HG02759 (cell line): Measurements from ENCODE around the gene EHBP1L1.

Experiments used
- ATAC-seq: cut with Tn5 transposase; IDR thresholded peaks from one replicate; pipeline ENCODE4 v1.9.1; 2021; ENCODE audit warnings: mild to moderate bottlenecking, moderate library complexity; ENCODE audit not compliant: unreplicated experiment

EHBP1L1 gene

DNA sequence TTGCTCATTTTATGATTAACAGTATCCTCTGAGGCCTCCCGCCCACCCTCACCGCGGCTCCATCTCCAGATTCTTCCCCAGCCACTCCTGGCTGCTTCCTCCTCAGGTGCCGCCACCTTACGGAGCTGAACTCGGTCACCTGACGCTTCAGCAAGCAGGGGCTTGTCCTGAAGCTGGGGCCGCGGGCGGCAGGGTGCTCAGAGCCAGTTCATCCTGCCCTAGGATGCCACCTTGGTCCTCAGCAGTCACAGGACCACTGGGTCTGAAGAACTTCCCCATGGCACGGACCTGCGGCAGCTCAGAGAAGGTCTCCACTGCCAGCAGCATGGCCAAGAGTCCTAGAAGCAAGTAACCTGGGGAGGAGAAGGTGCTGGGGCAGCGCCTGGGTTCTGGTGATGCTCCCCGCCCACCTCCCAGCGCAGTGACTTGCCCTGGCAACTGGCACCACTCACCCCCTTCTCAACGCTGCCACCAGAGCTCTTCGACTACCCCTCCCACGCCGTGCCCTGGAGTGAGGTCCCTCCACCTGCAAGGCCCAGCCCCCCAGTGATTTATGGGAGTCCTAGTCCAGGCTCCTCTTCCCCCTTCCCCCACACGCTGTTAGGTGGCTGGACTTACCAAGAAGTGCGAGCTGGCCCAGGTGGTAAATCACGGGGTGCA lies 17.1 kb downstream of the EHBP1L1 start:
- ATAC-seq: no peak

DNA sequence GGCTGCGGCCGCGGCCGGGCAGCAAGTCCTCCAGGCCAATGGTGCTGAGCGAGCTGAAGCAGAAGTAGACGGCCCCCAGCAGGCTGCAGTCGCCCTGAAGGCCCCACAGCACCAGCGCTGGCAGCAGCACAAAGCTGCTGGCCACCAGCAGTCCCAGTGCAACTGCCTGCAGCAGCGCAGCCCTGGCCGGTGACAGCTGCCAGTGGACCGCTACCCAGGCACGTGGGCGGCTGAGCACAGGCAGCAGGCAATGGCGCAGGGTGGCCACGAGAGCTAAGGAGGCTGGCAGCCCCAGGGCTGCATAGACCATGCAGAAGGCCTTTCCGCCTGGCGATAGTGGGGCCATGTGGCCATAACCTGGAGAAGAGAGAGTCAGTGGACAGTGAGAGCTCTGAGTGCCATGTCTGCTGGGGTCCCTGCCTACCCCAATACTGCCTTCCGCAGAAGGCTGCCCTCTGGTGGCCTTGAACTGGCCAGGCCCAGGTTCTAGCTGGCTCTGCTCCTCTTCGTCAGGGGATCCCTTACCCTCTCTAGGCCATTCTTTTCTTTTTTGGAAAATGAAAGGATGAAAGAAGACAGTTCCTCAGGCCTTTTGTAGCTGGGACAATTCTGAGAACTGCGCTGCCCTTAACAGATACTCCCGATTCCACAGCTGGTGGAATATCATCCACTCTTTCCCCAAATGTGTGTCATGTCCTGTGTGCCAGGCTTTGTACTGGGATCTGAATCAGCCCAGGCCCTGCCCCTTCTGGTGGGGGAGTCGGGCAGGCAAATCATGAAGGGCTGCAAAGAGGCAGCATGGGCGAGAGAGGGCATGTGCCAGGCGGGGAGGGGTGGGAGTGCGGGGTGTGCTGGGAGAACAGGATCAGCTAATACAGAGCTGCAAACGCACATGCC lies 17.9 kb downstream of the EHBP1L1 start:
- ATAC-seq: no peak

DNA sequence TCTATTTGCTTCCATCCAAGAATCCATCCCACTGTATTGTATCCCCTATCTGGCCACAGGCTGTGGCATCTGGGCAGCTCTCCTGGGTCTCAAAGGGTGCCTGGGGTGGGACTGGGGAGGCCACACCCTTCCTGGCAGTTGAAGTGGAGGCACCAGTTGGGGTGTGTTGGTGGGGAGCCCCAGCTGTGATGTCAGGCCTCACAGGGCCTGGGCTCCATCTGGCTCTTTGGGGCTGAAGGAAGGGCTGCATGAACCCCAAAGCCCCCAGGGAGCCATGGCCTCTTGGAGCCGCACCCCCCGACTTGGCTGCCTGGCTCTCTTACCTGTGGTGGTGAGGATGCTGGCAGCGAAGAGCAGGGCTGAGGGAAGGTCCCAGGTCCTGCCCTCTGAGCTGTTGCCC lies 19.3 kb downstream of the EHBP1L1 start:
- no peak for ATAC-seq

DNA sequence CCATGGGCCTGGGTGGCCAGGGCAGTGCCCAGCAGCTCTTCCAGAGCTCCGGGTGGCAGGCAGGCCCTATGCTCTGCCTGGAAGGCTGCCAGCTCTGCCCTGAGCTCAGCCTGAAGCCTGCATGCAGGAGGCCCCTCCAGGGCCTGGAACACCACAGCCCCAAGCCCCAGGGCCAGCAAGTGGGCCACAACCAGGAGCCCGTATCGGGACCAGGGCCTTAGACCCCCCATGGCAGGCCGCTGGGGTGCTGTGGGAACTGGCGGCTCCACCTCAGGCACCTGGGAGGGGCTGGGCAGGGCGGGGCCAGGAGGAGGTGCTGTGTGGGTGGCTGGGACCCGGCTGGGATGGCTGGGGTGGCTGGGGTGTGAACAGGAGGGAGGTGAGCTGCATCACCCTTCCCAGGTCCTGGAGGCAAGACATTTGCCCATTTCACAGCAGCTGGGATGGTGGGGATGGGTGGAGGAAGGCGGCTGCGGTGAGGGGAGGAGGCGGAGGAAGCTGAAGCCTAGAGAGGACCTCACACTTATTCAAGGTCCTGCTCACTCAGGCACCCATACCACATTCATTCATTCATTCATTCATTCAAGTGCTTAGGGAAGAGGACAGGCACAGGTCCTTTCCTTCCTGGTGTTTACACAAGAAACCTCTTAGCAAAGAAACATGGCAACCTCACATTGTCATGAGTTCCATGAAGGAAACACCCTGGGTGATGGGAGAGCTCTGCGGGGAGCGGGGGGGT lies 19.9 kb downstream of the EHBP1L1 start, which contains the start of gene KCNK7:
KCNK7 (minus strand) TSS at position 258 of the 739 bp plus-strand sequence; CDS start at position 230, 28 bp downstream.
- no peak for ATAC-seq

DNA sequence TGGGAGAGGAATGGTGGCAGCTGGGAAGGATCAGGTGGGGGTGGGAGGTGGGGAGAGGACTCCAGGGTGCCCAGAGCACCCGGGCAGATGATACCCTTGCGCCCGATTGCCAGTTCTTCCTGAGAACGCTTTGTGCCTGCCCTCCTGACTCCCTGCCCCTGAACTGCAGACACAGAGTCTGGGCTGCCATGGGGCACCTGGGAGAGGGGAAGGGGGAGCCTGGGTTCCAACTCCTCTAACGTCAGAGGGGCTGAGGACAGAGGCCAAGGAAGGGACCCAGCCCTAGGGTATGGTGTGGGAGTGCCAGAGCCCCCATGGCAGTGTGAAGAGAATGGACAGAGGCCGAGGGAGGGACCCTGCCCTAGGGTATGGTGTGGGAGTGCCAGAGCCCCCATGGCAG lies 20.7 kb downstream of the EHBP1L1 start:
- no peak for ATAC-seq

DNA sequence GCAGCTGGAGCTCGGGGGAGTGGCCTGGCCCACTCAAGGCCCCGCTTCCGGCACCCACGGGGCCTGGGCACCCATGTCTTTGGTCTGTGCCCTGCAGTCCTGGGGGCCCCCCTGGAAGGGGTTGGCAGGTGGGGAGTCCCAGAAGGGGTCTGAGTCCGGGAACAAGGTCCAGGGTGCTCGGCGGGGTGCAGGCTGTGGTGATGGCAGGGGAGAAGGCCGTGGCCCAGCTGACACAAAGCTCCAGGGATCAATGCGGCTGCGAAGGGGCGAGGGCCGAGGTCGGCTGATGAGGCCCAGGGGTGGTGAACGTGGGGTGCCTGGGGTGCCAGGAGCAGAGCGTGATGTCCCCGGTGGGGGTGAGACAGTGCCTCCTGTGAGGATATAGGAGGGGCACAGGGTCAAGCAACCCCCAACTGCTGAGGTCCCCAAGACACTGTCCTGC lies 22.4 kb downstream of the EHBP1L1 start:
- no peak for ATAC-seq

DNA sequence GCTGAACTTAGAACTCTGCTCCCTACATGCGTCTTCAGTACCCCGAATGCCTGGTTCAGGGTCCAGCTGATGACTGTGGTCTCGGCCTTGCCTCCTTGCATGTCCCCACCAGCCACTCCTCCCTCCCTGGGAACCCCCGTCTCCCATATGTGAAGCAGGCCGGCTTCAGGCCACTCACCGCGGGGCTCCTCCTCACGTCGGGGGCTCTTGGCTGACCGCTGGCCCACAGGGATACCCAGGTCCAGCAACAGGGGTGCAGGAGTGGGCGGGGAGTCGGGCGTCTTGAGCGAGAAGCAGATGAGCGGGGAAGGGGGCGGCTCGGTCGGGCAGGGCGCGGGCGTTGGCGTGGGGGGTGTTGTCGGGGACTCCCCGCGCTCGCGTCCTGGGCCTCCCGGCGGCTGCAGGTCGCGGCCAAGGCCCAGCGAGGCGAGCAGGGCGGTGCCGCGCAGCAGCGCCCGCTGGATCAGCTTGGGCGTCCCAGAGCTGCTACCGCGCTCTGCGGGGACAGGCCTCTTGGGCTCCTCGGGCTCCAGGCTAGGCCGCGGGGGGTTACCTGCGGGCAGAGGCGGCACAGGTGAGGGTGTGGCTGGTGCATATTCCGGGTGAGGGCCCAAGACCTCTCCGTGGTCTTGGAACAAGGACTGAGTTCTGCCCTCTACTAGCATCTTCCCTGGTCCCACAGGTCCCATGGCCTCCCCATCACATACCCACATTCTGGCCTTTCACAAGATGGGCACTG lies 23.5 kb downstream of the EHBP1L1 start:
- ATAC-seq: no peak

DNA sequence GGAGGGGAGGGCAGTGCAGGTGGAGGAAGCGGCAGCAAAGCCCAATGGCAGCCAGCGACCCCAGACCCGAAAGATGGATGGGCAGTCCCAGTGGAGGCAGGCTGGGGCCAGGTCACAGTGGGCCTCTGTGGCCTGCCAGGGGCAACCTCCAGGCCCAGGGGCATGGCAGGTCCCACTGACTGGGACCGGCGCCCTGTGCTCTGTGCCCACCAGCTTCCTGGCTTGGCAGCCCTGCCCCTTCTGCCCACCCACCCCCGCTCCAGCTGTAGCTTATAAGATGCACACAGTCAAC lies 24.0 kb downstream of the EHBP1L1 start:
- no peak for ATAC-seq

DNA sequence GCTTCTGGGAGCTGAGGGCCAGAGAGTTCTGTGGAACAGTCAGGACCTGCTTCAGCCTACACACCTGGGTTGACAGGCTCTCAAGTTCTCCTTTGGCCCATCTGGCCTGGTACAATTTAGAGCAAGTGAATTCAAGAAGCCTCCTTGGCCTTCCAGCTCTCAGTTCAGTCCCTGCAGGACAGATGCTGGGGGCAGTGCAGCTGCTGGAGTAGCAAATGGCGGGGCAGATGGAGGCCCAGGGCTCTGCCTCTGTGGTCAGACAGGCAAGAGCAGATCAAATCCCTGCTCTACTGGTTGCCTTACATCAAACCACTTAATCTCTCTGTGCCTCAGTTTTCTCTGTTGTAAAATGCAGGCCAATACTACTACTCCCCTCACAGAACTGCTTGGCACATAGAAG lies 28.4 kb downstream of the EHBP1L1 start:
- no peak for ATAC-seq

DNA sequence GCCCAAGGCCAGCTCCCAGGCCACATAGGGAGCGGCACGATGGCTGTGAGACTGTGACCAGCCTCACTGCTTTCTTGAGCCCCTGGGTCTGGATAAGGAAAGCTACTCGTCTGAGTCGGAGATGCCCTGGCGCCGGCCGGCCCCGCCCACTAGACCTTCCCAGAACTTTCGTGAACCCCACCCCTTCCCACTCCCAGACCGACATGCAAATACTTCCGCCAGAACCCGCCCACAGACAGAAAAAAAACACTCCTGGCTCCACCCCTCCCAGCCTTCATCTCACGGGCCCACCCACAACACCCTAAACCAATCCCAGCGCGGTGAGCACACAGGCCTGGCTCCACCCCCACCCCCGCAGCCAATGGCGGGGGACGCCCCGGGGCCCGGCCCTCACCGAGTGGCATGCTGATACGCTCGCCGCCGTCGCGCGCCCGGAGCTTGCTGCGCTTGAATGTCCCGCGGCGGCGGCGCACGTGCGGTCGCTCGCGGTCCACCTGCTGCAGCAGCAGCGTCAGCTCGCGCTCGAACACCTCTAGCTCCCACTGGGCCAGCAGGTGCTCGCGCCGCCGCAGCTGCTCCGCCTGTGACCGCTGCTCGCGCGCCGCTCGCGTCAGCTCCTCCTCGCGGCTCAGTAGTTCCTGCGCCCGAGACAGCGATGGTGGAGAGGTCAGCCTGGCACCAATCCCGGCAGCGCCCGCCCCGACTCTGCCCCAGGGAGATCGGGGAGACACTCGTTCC lies 31.2 kb downstream of the EHBP1L1 start:
- no peak for ATAC-seq

DNA sequence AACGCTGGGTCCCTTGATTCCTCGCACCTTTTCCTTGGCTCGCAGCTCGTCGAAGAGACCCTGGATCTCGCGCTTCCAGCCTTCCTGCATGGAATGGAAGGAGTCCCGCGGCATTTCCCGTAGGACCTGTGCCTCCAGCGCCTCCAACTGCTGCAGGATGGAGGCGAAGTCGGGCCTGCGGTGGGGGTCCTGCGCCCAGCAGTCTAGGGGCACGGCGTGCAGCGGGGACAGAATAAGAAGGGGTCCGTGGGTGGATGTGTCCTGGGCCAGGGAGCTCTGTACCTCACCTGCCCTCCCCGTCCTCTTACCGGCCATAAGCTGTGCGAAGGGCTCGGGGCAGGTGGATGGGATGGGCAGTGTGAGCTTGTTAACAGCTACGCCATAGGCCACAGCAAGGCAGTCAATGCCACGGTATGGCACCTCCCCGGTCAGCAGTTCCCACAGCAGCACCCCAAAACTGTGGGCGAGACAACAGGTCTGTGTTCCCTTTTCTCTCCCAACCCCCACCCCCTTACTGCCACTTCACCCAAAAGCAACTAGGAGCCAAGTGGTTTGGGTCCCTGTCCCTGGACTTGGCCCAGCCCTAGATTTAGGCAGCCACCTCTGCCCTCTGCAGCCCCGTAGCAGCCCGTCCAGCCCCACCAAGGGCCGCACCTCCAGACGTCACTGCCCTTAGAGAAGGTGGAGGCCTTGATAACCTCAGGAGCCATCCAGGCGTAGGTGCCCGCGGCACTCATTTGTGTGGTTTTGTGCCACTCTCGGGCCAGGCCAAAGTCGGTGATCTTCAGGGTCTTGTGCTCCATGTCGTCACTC lies 32.0 kb downstream of the EHBP1L1 start:
- no peak for ATAC-seq

DNA sequence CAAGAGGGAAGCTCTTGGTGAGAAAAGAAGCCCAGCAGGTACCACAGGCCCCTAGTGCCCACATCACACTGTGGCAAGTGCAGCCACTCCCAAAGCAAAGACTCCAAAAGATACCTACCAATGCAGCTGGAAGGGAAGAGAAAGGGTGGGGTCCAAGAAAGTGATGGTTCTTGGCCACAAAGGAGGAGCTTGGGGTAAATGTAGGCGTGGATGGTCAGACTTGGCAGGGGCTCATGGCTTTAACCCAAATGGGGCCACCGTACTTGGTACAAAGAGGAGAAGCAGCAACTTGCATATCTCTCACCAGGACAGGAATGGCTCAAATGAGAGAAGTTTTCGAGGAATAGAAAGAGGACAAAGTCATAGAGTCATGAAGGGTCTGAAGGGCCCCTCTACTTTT lies 33.4 kb downstream of the EHBP1L1 start:
- no peak for ATAC-seq

DNA sequence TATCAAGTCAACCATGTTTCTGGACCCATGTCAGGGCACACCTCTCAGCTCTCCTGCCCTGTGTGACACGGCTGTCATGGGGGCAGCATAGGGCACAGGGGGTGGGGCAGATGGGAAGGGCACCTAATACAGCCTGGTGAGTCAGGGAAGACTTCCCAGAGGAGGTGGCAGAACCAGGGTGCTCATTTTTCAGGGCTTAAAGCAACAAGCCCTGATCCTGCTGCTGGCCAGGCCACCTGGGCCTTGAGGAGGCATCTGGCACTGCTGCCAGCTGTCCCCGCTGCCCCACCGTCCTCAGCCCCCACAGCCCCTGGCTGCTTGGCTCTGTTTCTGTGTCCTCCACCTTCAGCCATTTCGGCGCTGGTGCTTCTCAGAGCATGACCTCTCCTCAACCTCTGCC lies 33.8 kb downstream of the EHBP1L1 start:
- no peak for ATAC-seq

DNA sequence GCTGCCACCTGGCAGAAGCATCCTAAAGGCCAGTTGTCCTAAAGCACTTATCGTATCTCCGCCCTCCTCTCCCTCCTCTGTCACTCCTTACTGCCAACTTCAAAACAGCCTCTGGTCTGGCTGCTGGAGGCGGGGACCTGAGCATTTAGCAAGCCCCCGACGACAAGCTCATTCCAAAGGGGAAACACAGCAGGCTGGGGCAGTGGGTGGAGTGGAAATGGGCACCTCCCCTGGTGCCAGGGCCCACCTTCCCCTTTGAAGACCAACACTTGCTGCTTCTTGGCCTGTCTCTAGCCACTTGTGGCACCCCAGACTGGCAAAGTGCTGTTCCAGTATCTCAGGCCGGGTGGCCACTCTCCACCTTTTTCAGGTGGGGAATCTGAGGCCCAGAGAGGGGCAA lies 34.6 kb downstream of the EHBP1L1 start:
- ATAC-seq: no peak

DNA sequence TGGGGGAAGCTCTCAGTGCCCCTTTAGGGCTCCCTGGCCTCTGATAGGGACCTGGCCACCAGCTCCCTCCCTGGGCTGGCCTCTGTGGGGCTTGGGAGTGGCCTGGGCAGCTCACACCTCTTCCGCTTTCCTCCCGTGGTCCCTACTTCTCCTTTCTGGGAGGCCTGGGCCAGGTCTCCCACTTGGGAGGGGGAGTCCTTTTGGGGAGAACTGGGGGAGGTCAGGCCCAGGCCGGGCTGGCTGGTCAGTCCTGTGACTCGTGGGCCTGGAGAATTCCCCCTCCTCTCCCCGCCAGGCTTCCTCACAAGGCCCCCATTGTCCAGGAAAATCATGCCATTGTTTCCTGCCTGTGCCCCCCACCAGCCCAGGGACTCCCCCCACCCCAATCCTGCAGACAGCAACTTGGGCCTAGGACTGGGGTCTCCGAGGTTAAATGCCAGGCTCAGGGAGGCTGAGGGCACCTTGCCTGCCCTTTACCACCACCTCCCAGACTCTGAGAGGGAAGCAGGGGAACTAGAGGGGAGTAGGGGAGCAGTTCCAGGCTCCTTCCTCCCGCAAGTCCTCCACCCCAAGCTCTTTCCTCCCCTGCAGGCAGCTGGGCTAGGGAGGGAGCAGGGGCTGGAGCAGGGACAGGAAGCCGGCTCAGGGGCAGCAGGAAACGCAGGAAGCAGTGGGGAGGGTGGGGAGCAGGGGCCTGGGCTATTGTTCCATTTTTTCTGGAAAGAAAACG lies 35.3 kb downstream of the EHBP1L1 start:
- ATAC-seq: no peak

DNA sequence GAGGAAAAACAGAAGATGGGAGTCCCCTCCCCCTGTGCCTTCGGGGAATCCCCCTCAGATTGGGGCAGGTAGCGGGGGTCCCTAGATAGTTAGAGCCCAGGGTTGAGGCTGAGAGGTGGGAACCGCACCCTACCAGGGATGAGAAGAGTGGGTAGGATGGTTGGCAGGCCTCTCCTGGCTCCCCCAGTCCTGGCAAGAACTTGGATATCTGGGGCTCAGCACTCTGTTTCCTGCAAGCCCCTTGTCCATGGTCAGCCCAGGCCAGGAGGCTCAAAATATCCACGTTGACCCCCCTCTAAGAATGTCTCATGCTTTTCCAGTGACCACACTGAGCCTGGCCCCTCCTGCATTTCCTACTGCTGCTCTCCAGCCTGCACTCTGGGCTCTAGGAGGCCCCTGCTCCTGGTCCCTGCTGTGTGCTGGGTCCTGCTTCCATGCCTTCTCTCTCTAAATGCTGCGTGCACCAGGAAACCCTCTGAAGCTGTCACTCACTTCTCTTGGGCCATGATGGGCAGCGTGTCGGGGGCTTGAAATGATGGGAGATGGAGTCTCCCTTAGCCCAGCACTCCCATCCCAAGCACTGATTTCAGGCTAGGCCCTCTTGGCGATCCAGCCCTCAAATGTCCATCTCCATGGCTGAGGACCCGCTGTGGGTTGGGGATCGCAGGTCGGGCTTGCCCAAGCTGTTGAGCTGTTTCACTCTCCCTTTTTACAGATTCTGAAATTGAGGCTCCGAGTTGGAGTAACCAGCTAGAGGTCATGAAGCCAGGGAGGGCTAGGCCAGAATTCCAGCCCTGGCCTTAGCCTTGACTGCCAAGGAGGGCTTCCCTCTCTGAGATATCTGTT lies 36.1 kb downstream of the EHBP1L1 start:
- no peak for ATAC-seq

DNA sequence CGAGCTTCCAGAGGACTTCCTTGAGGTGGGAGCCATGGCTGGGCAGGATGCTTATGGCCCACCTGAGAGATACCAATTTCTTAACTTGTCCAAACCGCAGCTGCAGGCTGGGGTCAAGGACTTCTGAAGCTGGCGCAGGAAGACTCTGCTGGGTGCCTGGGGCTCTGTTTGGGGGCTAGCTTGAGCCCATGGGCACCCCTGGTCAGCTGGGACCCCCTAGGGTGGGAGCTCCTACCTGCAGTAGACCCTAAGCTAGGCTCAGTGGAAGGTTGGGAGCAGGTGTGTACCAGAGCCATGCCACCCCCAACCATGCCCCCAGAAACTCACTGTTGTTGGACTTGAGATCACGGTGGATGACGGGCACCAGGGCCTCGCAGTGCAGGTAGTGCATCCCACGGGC lies 36.8 kb downstream of the EHBP1L1 start:
- ATAC-seq: no peak
